ENCODE measurements around the gene TAS2R40. TPM values are rescaled to one million over a fixed set of nuclear protein-coding genes. Genes with fewer than 3 reads are reported as not detected.

The TAS2R40 gene
- total and polyA plus RNA-seq, 10 of the 15 experiments (the other 5 are each of a cell fraction or from before 2014, with no cell fraction given), result not detected

Small RNAs within 50 kb of the gene (small RNA-seq; reads per million reads assigned to genes)
- gene AC073342.3, result not detected

Other genes starting within 250 kb of the TAS2R40 start
Only the 7 nearest of the 12 such genes appear.
- not detected in 2 replicates for gene PIP, start 90.0 kb upstream of the TAS2R40 start, total RNA-seq (2014; rRNA removed)
- not detected in 2 replicates for gene PIP, start 90.0 kb upstream of the TAS2R40 start, total RNA-seq (2014; rRNA removed; fragmentation: Illumina TruSeq; extraction: Trizol)
- gene PIP, start 90.0 kb upstream of the TAS2R40 start, total RNA-seq (2021), result not detected in 2 replicates
- gene PIP, start 90.0 kb upstream of the TAS2R40 start, polyA plus RNA-seq (2011; rRNA removed), result not detected in 2 replicates
- gene PIP, start 90.0 kb upstream of the TAS2R40 start, polyA plus RNA-seq (2014; fragmentation: Illumina TruSeq; extraction: Trizol), result not detected in 2 replicates
- gene PIP, start 90.0 kb upstream of the TAS2R40 start, polyA plus RNA-seq (2014; fragmentation: Nextera tagmentation; extraction: Ambion mirVana), result not detected
- not detected in 2 replicates for gene PIP, start 90.0 kb upstream of the TAS2R40 start, polyA plus RNA-seq (2014; rRNA removed)
- gene PIP, start 90.0 kb upstream of the TAS2R40 start, polyA plus RNA-seq (2016; fragmentation: Nextera tagmentation; extraction: Ambion mirVana), result not detected
- gene TAS2R39, start 38.6 kb upstream of the TAS2R40 start, total RNA-seq (2014; rRNA removed), result 0.22 TPM in 1 of 2 replicates, not detected in the other
- gene TAS2R39, start 38.6 kb upstream of the TAS2R40 start, total RNA-seq (2014; rRNA removed; fragmentation: Illumina TruSeq; extraction: Trizol), result not detected in 2 replicates
- not detected in 2 replicates for gene TAS2R39, start 38.6 kb upstream of the TAS2R40 start, total RNA-seq (2021)
- not detected in 2 replicates for gene TAS2R39, start 38.6 kb upstream of the TAS2R40 start, polyA plus RNA-seq (2011; rRNA removed)
- gene TAS2R39, start 38.6 kb upstream of the TAS2R40 start, polyA plus RNA-seq (2014; fragmentation: Illumina TruSeq; extraction: Trizol), result not detected in 2 replicates
- gene TAS2R39, start 38.6 kb upstream of the TAS2R40 start, polyA plus RNA-seq (2014; fragmentation: Nextera tagmentation; extraction: Ambion mirVana), result not detected
- gene TAS2R39, start 38.6 kb upstream of the TAS2R40 start, polyA plus RNA-seq (2014; rRNA removed), result not detected in 2 replicates
- gene TAS2R39, start 38.6 kb upstream of the TAS2R40 start, polyA plus RNA-seq (2016; fragmentation: Nextera tagmentation; extraction: Ambion mirVana), result not detected
- 116 and 122 TPM in 2 replicates for gene GSTK1, start 41.4 kb downstream of the TAS2R40 start, total RNA-seq (2014; rRNA removed)
- 76.2 and 78.8 TPM in 2 replicates for gene GSTK1, start 41.4 kb downstream of the TAS2R40 start, total RNA-seq (2014; rRNA removed; fragmentation: Illumina TruSeq; extraction: Trizol)
- gene GSTK1, start 41.4 kb downstream of the TAS2R40 start, total RNA-seq (2021), result 80.7 and 80.9 TPM in 2 replicates
- gene GSTK1, start 41.4 kb downstream of the TAS2R40 start, polyA plus RNA-seq (2011; rRNA removed), result 80.2 and 104 TPM in 2 replicates
- gene GSTK1, start 41.4 kb downstream of the TAS2R40 start, polyA plus RNA-seq (2014; fragmentation: Illumina TruSeq; extraction: Trizol), result 96.8 and 136 TPM in 2 replicates
- gene GSTK1, start 41.4 kb downstream of the TAS2R40 start, polyA plus RNA-seq (2014; fragmentation: Nextera tagmentation; extraction: Ambion mirVana), result 100 to 1,000 TPM; 143 to 166 TPM
- 154 and 159 TPM in 2 replicates for gene GSTK1, start 41.4 kb downstream of the TAS2R40 start, polyA plus RNA-seq (2014; rRNA removed)
- 100 to 1,000 TPM; 122 to 132 TPM for gene GSTK1, start 41.4 kb downstream of the TAS2R40 start, polyA plus RNA-seq (2016; fragmentation: Nextera tagmentation; extraction: Ambion mirVana)
- gene TMEM139, start 62.9 kb downstream of the TAS2R40 start, total RNA-seq (2014; rRNA removed), result not detected in 2 replicates
- 0.31 TPM in 1 of 2 replicates, not detected in the other for gene TMEM139, start 62.9 kb downstream of the TAS2R40 start, total RNA-seq (2014; rRNA removed; fragmentation: Illumina TruSeq; extraction: Trizol)
- not detected in 2 replicates for gene TMEM139, start 62.9 kb downstream of the TAS2R40 start, total RNA-seq (2021)
- not detected in 2 replicates for gene TMEM139, start 62.9 kb downstream of the TAS2R40 start, polyA plus RNA-seq (2011; rRNA removed)
- gene TMEM139, start 62.9 kb downstream of the TAS2R40 start, polyA plus RNA-seq (2014; fragmentation: Illumina TruSeq; extraction: Trizol), result not detected in 2 replicates
- not detected for gene TMEM139, start 62.9 kb downstream of the TAS2R40 start, polyA plus RNA-seq (2014; fragmentation: Nextera tagmentation; extraction: Ambion mirVana)
- not detected in 2 replicates for gene TMEM139, start 62.9 kb downstream of the TAS2R40 start, polyA plus RNA-seq (2014; rRNA removed)
- gene TMEM139, start 62.9 kb downstream of the TAS2R40 start, polyA plus RNA-seq (2016; fragmentation: Nextera tagmentation; extraction: Ambion mirVana), result not detected
- gene CASP2, start 66.3 kb downstream of the TAS2R40 start, total RNA-seq (2014; rRNA removed), result 20.2 and 20.9 TPM in 2 replicates
- 14.1 and 14.2 TPM in 2 replicates for gene CASP2, start 66.3 kb downstream of the TAS2R40 start, total RNA-seq (2014; rRNA removed; fragmentation: Illumina TruSeq; extraction: Trizol)
- gene CASP2, start 66.3 kb downstream of the TAS2R40 start, total RNA-seq (2021), result 56.1 and 60.4 TPM in 2 replicates
- 19.6 and 33.5 TPM in 2 replicates for gene CASP2, start 66.3 kb downstream of the TAS2R40 start, polyA plus RNA-seq (2011; rRNA removed)
- 35.9 and 36.1 TPM in 2 replicates for gene CASP2, start 66.3 kb downstream of the TAS2R40 start, polyA plus RNA-seq (2014; fragmentation: Illumina TruSeq; extraction: Trizol)
- 10 to 100 TPM; 12.1 to 17.4 TPM for gene CASP2, start 66.3 kb downstream of the TAS2R40 start, polyA plus RNA-seq (2014; fragmentation: Nextera tagmentation; extraction: Ambion mirVana)
- 21.0 and 22.3 TPM in 2 replicates for gene CASP2, start 66.3 kb downstream of the TAS2R40 start, polyA plus RNA-seq (2014; rRNA removed)
- gene CASP2, start 66.3 kb downstream of the TAS2R40 start, polyA plus RNA-seq (2016; fragmentation: Nextera tagmentation; extraction: Ambion mirVana), result 10 to 100 TPM; 30.1 to 34.1 TPM
- gene CLCN1, start 94.1 kb downstream of the TAS2R40 start, total RNA-seq (2014; rRNA removed), result not detected in 2 replicates
- not detected in 2 replicates for gene CLCN1, start 94.1 kb downstream of the TAS2R40 start, total RNA-seq (2014; rRNA removed; fragmentation: Illumina TruSeq; extraction: Trizol)
- gene CLCN1, start 94.1 kb downstream of the TAS2R40 start, total RNA-seq (2021), result not detected in 2 replicates
- gene CLCN1, start 94.1 kb downstream of the TAS2R40 start, polyA plus RNA-seq (2011; rRNA removed), result not detected in 2 replicates
- gene CLCN1, start 94.1 kb downstream of the TAS2R40 start, polyA plus RNA-seq (2014; fragmentation: Illumina TruSeq; extraction: Trizol), result not detected in 2 replicates
- gene CLCN1, start 94.1 kb downstream of the TAS2R40 start, polyA plus RNA-seq (2014; fragmentation: Nextera tagmentation; extraction: Ambion mirVana), result not detected
- gene CLCN1, start 94.1 kb downstream of the TAS2R40 start, polyA plus RNA-seq (2014; rRNA removed), result 0.04 TPM in 1 of 2 replicates, not detected in the other
- gene CLCN1, start 94.1 kb downstream of the TAS2R40 start, polyA plus RNA-seq (2016; fragmentation: Nextera tagmentation; extraction: Ambion mirVana), result under 1 TPM in 1 of 2 experiments, not detected in 1; 0.30 TPM
- not detected in 2 replicates for gene FAM131B, start 140.7 kb downstream of the TAS2R40 start, total RNA-seq (2014; rRNA removed)
- not detected in 2 replicates for gene FAM131B, start 140.7 kb downstream of the TAS2R40 start, total RNA-seq (2014; rRNA removed; fragmentation: Illumina TruSeq; extraction: Trizol)
- gene FAM131B, start 140.7 kb downstream of the TAS2R40 start, total RNA-seq (2021), result 0.05 and 0.13 TPM in 2 replicates
- 0.03 TPM in 1 of 2 replicates, not detected in the other for gene FAM131B, start 140.7 kb downstream of the TAS2R40 start, polyA plus RNA-seq (2011; rRNA removed)
- gene FAM131B, start 140.7 kb downstream of the TAS2R40 start, polyA plus RNA-seq (2014; fragmentation: Illumina TruSeq; extraction: Trizol), result not detected in 2 replicates
- gene FAM131B, start 140.7 kb downstream of the TAS2R40 start, polyA plus RNA-seq (2014; fragmentation: Nextera tagmentation; extraction: Ambion mirVana), result not detected
- not detected in 2 replicates for gene FAM131B, start 140.7 kb downstream of the TAS2R40 start, polyA plus RNA-seq (2014; rRNA removed)
- not detected for gene FAM131B, start 140.7 kb downstream of the TAS2R40 start, polyA plus RNA-seq (2016; fragmentation: Nextera tagmentation; extraction: Ambion mirVana)